ENCODE data around the gene DIP2C.
A peak's percentile ranks its signal among the peaks of the same experiment; 100 is the strongest.
"Not testable (repeated sequence)": the region's sequence is repeated elsewhere in the genome, so short reads cannot be mapped to it uniquely, and the experiment has no call there.

The DIP2C gene

GRCh38 chr10:323651-324293 lies 365.7 kb downstream of the DIP2C start:
- peaks cover 26% of the 10 kb centered on the region for H3K4me1 ChIP-seq (ENCODE audit: insufficient read depth, low read length)
- DNase-seq: no peak
- no peak overlapping the region for H3K4me3 ChIP-seq (ENCODE audit: low read depth in 1 of 2, low read length in 2 of 2)
- no peak overlapping the region for H2AFZ ChIP-seq (ENCODE audit: low read depth, low read length)
- H3K79me2 ChIP-seq (ENCODE audit: insufficient read depth, low read length): no peaks in the 10 kb centered on the region
- H4K20me1 ChIP-seq (ENCODE audit: insufficient read depth, low read length): no peaks in the 10 kb centered on the region
- no peaks in the 10 kb centered on the region for H3K27me3 ChIP-seq (ENCODE audit: insufficient read depth, low read length, poor library complexity)
- no peaks in the 10 kb centered on the region for H3K36me3 ChIP-seq (ENCODE audit: insufficient read depth, low read length)
- H3K27ac ChIP-seq (ENCODE audit: low read length): no peak overlapping the region
- TF ChIP-seq EZH2 (IDR thresholded peaks at IDR 0.05; ENCODE audit: borderline replicate concordance, low read depth, low read length, severe bottlenecking): no peak
- TF ChIP-seq CTCF (IDR thresholded peaks at IDR 0.05; ENCODE audit: borderline replicate concordance, extremely low read depth, low read length, poor library complexity, severe bottlenecking): no peak
- H3K4me2 ChIP-seq (ENCODE audit: insufficient read depth, low read length): no peak overlapping the region
- no peak overlapping the region for H3K9ac ChIP-seq (ENCODE audit: low read depth, low read length)
- peak; percentile 51; the same call in 2 of the 3 replicates for ATAC-seq (ENCODE audit: insufficient read depth, low read depth)
- H3K9me3 ChIP-seq (ENCODE audit: insufficient read depth, low read length, severe bottlenecking): no peaks in the 10 kb centered on the region

GRCh38 chr10:323046-323445 lies 366.4 kb downstream of the DIP2C start:
- H3K27ac ChIP-seq (ENCODE audit: low read length); H3K4me3 ChIP-seq (ENCODE audit: low read depth in 1 of 2, low read length in 2 of 2); ATAC-seq (ENCODE audit: insufficient read depth, low read depth); H3K36me3 ChIP-seq (ENCODE audit: insufficient read depth, low read length); H2AFZ ChIP-seq (ENCODE audit: low read depth, low read length); H3K9me3 ChIP-seq (ENCODE audit: insufficient read depth, low read length, severe bottlenecking); H3K79me2 ChIP-seq (ENCODE audit: insufficient read depth, low read length); H3K9ac ChIP-seq (ENCODE audit: low read depth, low read length); DNase-seq; H3K4me2 ChIP-seq (ENCODE audit: insufficient read depth, low read length); H3K27me3 ChIP-seq (ENCODE audit: insufficient read depth, low read length, poor library complexity); H4K20me1 ChIP-seq (ENCODE audit: insufficient read depth, low read length): not testable (repeated sequence)
- H3K4me1 ChIP-seq (ENCODE audit: insufficient read depth, low read length): peaks cover 24% of the 10 kb centered on the region

- ATAC-seq (ENCODE audit: insufficient read depth, low read depth) (no peak), DNase-seq (no peak)
- Histone ChIP-seq H3K9ac (ENCODE audit: low read depth, low read length) (no peak overlapping the region), H3K36me3 (ENCODE audit: insufficient read depth, low read length) (no peaks in the 10 kb centered on the region), H2AFZ (ENCODE audit: low read depth, low read length) (no peak overlapping the region), H3K9me3 (ENCODE audit: insufficient read depth, low read length, severe bottlenecking) (no peaks in the 10 kb centered on the region), H4K20me1 (ENCODE audit: insufficient read depth, low read length) (no peaks in the 10 kb centered on the region), H3K79me2 (ENCODE audit: insufficient read depth, low read length) (no peaks in the 10 kb centered on the region), H3K4me1 (ENCODE audit: insufficient read depth, low read length) (peaks cover 8% of the 10 kb centered on the region), H3K4me2 (ENCODE audit: insufficient read depth, low read length) (no peak overlapping the region), H3K4me3 (ENCODE audit: low read depth in 1 of 2, low read length in 2 of 2) (no peak overlapping the region), H3K27ac (ENCODE audit: low read length) (no peak overlapping the region), H3K27me3 (ENCODE audit: insufficient read depth, low read length, poor library complexity) (no peaks in the 10 kb centered on the region)
- no peak for TF ChIP-seq CTCF (IDR thresholded peaks at IDR 0.05; ENCODE audit: borderline replicate concordance, extremely low read depth, low read length, poor library complexity, severe bottlenecking)
Observed at GRCh38 chr10:320771-321170, 368.7 kb downstream of the DIP2C start.

- H3K9ac ChIP-seq (ENCODE audit: low read depth, low read length): no peak overlapping the region
- no peak overlapping the region for H3K4me2 ChIP-seq (ENCODE audit: insufficient read depth, low read length)
- H3K9me3 ChIP-seq (ENCODE audit: insufficient read depth, low read length, severe bottlenecking): no peaks in the 10 kb centered on the region
- H3K27me3 ChIP-seq (ENCODE audit: insufficient read depth, low read length, poor library complexity): no peaks in the 10 kb centered on the region
- no peak overlapping the region for H2AFZ ChIP-seq (ENCODE audit: low read depth, low read length)
- H3K27ac ChIP-seq (ENCODE audit: low read length): no peak overlapping the region
- no peak for ATAC-seq (ENCODE audit: insufficient read depth, low read depth)
- H3K36me3 ChIP-seq (ENCODE audit: insufficient read depth, low read length): no peaks in the 10 kb centered on the region
- H3K79me2 ChIP-seq (ENCODE audit: insufficient read depth, low read length): no peaks in the 10 kb centered on the region
- no peak overlapping the region for H3K4me3 ChIP-seq (ENCODE audit: low read depth in 1 of 2, low read length in 2 of 2)
- H4K20me1 ChIP-seq (ENCODE audit: insufficient read depth, low read length): no peaks in the 10 kb centered on the region
- DNase-seq: no peak
- TF ChIP-seq CTCF (IDR thresholded peaks at IDR 0.05; ENCODE audit: borderline replicate concordance, extremely low read depth, low read length, poor library complexity, severe bottlenecking) (no peak), EZH2 (IDR thresholded peaks at IDR 0.05; ENCODE audit: borderline replicate concordance, low read depth, low read length, severe bottlenecking) (no peak)
- peaks cover 4% of the 10 kb centered on the region for H3K4me1 ChIP-seq (ENCODE audit: insufficient read depth, low read length)
Observed at GRCh38 chr10:317926-318325, 371.5 kb downstream of the DIP2C start.

All from DND-41 (cell line).